IgD-negative memory B cell (primary cell): ENCODE measurements around the gene KTN1. TPM values are rescaled to one million over a fixed set of nuclear protein-coding genes. Genes with fewer than 3 reads are reported as not detected.
A peak's percentile ranks its signal among the peaks of the same experiment; 100 is the strongest.

Experiments
- H3K27ac Mint-ChIP-seq, 3 donors: one replicate each; pipeline ENCODE4 v1.8.0; 2020 to 2022; ENCODE audit warnings: mild to moderate bottlenecking in 3 of 3, mixed read lengths in 3 of 3, moderate library complexity in 1 of 3
- H3K27me3 Mint-ChIP-seq: one replicate; pipeline ENCODE4 v1.8.0; 2021; ENCODE audit warnings: mixed read lengths
- H3K36me3 Mint-ChIP-seq: one replicate; pipeline ENCODE4 v1.8.0; 2020; ENCODE audit warnings: mild to moderate bottlenecking, mixed read lengths
- H3K4me1 Mint-ChIP-seq, 3 donors: one replicate each; pipeline ENCODE4 v1.8.0; 2020 to 2022; ENCODE audit warnings: mixed read lengths in 3 of 3, mild to moderate bottlenecking in 1 of 3
- H3K4me3 Mint-ChIP-seq, 4 donors: one replicate each; pipeline ENCODE4 v1.8.0; 2020 to 2022; ENCODE audit warnings: mild to moderate bottlenecking in 4 of 4, mixed read lengths in 4 of 4, moderate library complexity in 3 of 4
- H3K9me3 Mint-ChIP-seq, 3 donors: one replicate each; pipeline ENCODE4 v1.8.0; 2020 to 2021; ENCODE audit warnings: mixed read lengths in 3 of 3, mild to moderate bottlenecking in 1 of 3
- polyA plus RNA-seq: library from polyadenylated mRNA; unstranded; fragments of 300-500 nt; fragmentation: Illumina TruSeq; gene quantifications from one replicate; pipeline ENCODE4 v1.2.3, GENCODE V29; 2021

The KTN1 gene
- 55.3 TPM for polyA plus RNA-seq

GRCh38 chr14:55579724-55580469 lies at the start of gene KTN1:
Gene KTN1 (plus strand): TSS chr14:55580207. CDS start chr14:55612049, 31,842 bp downstream.
- Mint-ChIP-seq H3K9me3 (no peaks in the 10 kb centered on the region), H3K4me3 (peak within 1 kb of the TSS; percentile 90 to 99 (median 96)), H3K36me3 (peaks cover 1% of the 10 kb centered on the region), H3K27ac (peak within 1 kb of the TSS; percentile 90 to 98 (median 93)), H3K27me3 (no peaks in the 10 kb centered on the region), H3K4me1 (peaks cover 10 to 29% (median 20%) of the 10 kb centered on the region in 3 donors)

- Mint-ChIP-seq H3K36me3 (peaks cover 4% of the 10 kb centered on the region), H3K27me3 (peaks cover 4% of the 10 kb centered on the region), H3K4me3 (no peak overlapping the region), H3K27ac (no peak overlapping the region), H3K9me3 (no peaks in the 10 kb centered on the region), H3K4me1 (no peaks in the 10 kb centered on the region)
Measured at GRCh38 chr14:55530464-55530863, 49.5 kb upstream of the KTN1 start.

GRCh38 chr14:55532645-55533344 lies 47.2 kb upstream of the KTN1 start:
- H3K27ac Mint-ChIP-seq, result no peak overlapping the region
- H3K4me3 Mint-ChIP-seq, result no peak overlapping the region
- H3K27me3 Mint-ChIP-seq, result peaks cover 4% of the 10 kb centered on the region

GRCh38 chr14:55533960-55534359 lies 46.0 kb upstream of the KTN1 start:
- Mint-ChIP-seq H3K27ac (no peak overlapping the region), H3K4me3 (no peak overlapping the region), H3K9me3 (peaks cover 4 to 12% (median 5%) of the 10 kb centered on the region in 3 donors), H3K27me3 (peaks cover 4% of the 10 kb centered on the region), H3K36me3 (peaks cover 6% of the 10 kb centered on the region), H3K4me1 (no peaks in the 10 kb centered on the region)

More at GRCh38 chr14:55532645-55533344, 47.2 kb upstream of the KTN1 start:
- Mint-ChIP-seq H3K4me1 (no peaks in the 10 kb centered on the region), H3K36me3 (peaks cover 6% of the 10 kb centered on the region), H3K9me3 (peaks cover 4 to 12% (median 5%) of the 10 kb centered on the region in 3 donors)

GRCh38 chr14:55535516-55536203 lies 44.3 kb upstream of the KTN1 start:
- Mint-ChIP-seq H3K4me1 (no peaks in the 10 kb centered on the region), H3K9me3 (peaks cover 4 to 12% (median 5%) of the 10 kb centered on the region in 3 donors)

GRCh38 chr14:55536204-55536708 lies 43.8 kb upstream of the KTN1 start:
- peaks cover 4 to 12% (median 5%) of the 10 kb centered on the region in 3 donors for H3K9me3 Mint-ChIP-seq
- H3K4me1 Mint-ChIP-seq, result no peaks in the 10 kb centered on the region
- no peaks in the 10 kb centered on the region for H3K27me3 Mint-ChIP-seq
- H3K36me3 Mint-ChIP-seq, result peaks cover 4% of the 10 kb centered on the region
- H3K4me3 Mint-ChIP-seq, result no peak overlapping the region
- H3K27ac Mint-ChIP-seq, result no peak overlapping the region

More at GRCh38 chr14:55535516-55536203, 44.3 kb upstream of the KTN1 start:
- Mint-ChIP-seq H3K36me3 (peaks cover 4% of the 10 kb centered on the region), H3K4me3 (no peak overlapping the region), H3K27ac (no peak overlapping the region), H3K27me3 (no peaks in the 10 kb centered on the region)

GRCh38 chr14:55537782-55538181 lies 42.2 kb upstream of the KTN1 start:
- H3K27me3 Mint-ChIP-seq, result no peaks in the 10 kb centered on the region
- no peaks in the 10 kb centered on the region for H3K4me1 Mint-ChIP-seq
- peak overlapping the region in 1 of 4 donors; percentile 30 for H3K4me3 Mint-ChIP-seq
- H3K36me3 Mint-ChIP-seq, result peaks cover 5% of the 10 kb centered on the region
- H3K27ac Mint-ChIP-seq, result no peak overlapping the region
- H3K9me3 Mint-ChIP-seq, result peaks cover 4 to 12% (median 5%) of the 10 kb centered on the region in 3 donors

- Mint-ChIP-seq H3K36me3 (peaks cover 5% of the 10 kb centered on the region), H3K9me3 (peaks cover 4 to 12% (median 5%) of the 10 kb centered on the region in 3 donors), H3K27me3 (no peaks in the 10 kb centered on the region), H3K4me3 (no peak overlapping the region), H3K4me1 (peaks cover 0 to 8% (median 0%) of the 10 kb centered on the region in 3 donors), H3K27ac (no peak overlapping the region)
Measured at GRCh38 chr14:55539975-55540374, 40.0 kb upstream of the KTN1 start.

- Mint-ChIP-seq H3K9me3 (peaks cover 4 to 11% (median 4%) of the 10 kb centered on the region in 3 donors), H3K4me1 (peaks cover 4 to 18% (median 4%) of the 10 kb centered on the region in 3 donors), H3K4me3 (no peak overlapping the region), H3K27ac (no peak overlapping the region), H3K36me3 (peaks cover 4% of the 10 kb centered on the region), H3K27me3 (no peaks in the 10 kb centered on the region)
Measured at GRCh38 chr14:55540847-55541773, 38.9 kb upstream of the KTN1 start.

- no peak overlapping the region for H3K27ac Mint-ChIP-seq
Measured at GRCh38 chr14:55545779-55546178, 34.2 kb upstream of the KTN1 start.

GRCh38 chr14:55546212-55546874 lies 33.7 kb upstream of the KTN1 start:
- peak overlapping the region in 2 of 4 donors; percentile 1 to 61 for H3K4me3 Mint-ChIP-seq
- peaks cover 0 to 3% (median 3%) of the 10 kb centered on the region in 3 donors for H3K9me3 Mint-ChIP-seq
- peaks cover 11 to 25% (median 11%) of the 10 kb centered on the region in 3 donors for H3K4me1 Mint-ChIP-seq
- peaks cover 4% of the 10 kb centered on the region for H3K36me3 Mint-ChIP-seq
- peak overlapping the region in 2 of 3 donors; percentile 21 to 31 for H3K27ac Mint-ChIP-seq
- no peaks in the 10 kb centered on the region for H3K27me3 Mint-ChIP-seq

More at GRCh38 chr14:55545779-55546178, 34.2 kb upstream of the KTN1 start:
- Mint-ChIP-seq H3K9me3 (peaks cover 0 to 3% (median 0%) of the 10 kb centered on the region in 3 donors), H3K4me3 (peak overlapping the region in 1 of 4 donors; percentile 59), H3K27me3 (no peaks in the 10 kb centered on the region), H3K4me1 (peaks cover 11 to 25% (median 11%) of the 10 kb centered on the region in 3 donors), H3K36me3 (peaks cover 3% of the 10 kb centered on the region)

GRCh38 chr14:55547650-55548315 lies 32.2 kb upstream of the KTN1 start:
- Mint-ChIP-seq H3K36me3 (peaks cover 3% of the 10 kb centered on the region), H3K27ac (no peak overlapping the region), H3K27me3 (no peaks in the 10 kb centered on the region), H3K4me1 (peaks cover 11 to 25% (median 11%) of the 10 kb centered on the region in 3 donors), H3K4me3 (no peak overlapping the region), H3K9me3 (peaks cover 0 to 6% (median 3%) of the 10 kb centered on the region in 3 donors)

- H3K4me1 Mint-ChIP-seq, result no peaks in the 10 kb centered on the region
- H3K27me3 Mint-ChIP-seq, result no peaks in the 10 kb centered on the region
- no peak overlapping the region for H3K4me3 Mint-ChIP-seq
- peaks cover 0 to 12% (median 8%) of the 10 kb centered on the region in 3 donors for H3K9me3 Mint-ChIP-seq
- peaks cover 4% of the 10 kb centered on the region for H3K36me3 Mint-ChIP-seq
- H3K27ac Mint-ChIP-seq, result no peak overlapping the region
Measured at GRCh38 chr14:55553791-55554190, 26.2 kb upstream of the KTN1 start.
